GM23338 (cell line): ENCODE measurements around the gene IL16. TPM values are rescaled to one million over a fixed set of nuclear protein-coding genes. Genes with fewer than 3 reads are reported as not detected.

Source experiments
- ATAC-seq: fragments of 200-7000 bp; cut with Tn5 transposase; 3 replicates; pipeline ENCODE4 v1.9.1; 2020
- DNase-seq: peaks from one replicate; pipeline ENCODE4 v3.0.0-alpha.2; 2015; ENCODE audit warnings: low spot score
- H2AFZ ChIP-seq: fragments of 200-600 bp; sonication (generic); 2 replicates; pipeline ENCODE4 v1.8.0; 2016; ENCODE audit warnings: antibody characterized with exemption, mild to moderate bottlenecking, moderate library complexity
- H3F3A ChIP-seq: fragments of 200-600 bp; sonication (generic); replicated peaks from 2 replicates; pipeline ENCODE4 v1.8.0; 2017; ENCODE audit warnings: antibody characterized with exemption, mixed run types, low read depth
- H3K27ac ChIP-seq: fragments of 200-600 bp; sonication (generic); 2 replicates; pipeline ENCODE4 v1.6.1; 2016; ENCODE audit warnings: low read depth
- H3K27me3 ChIP-seq: fragments of 200-600 bp; sonication (generic); 2 replicates; pipeline ENCODE4 v1.8.0; 2016; ENCODE audit warnings: mild to moderate bottlenecking, mixed run types, moderate library complexity; ENCODE audit not compliant: insufficient read depth
- H3K36me3 ChIP-seq: fragments of 200-600 bp; sonication (generic); 2 replicates; pipeline ENCODE4 v1.8.0; 2016; ENCODE audit warnings: mild to moderate bottlenecking; ENCODE audit not compliant: insufficient read depth
- H3K4me1 ChIP-seq: fragments of 200-600 bp; sonication (generic); 2 replicates; pipeline ENCODE4 v1.8.0; 2016; ENCODE audit warnings: mild to moderate bottlenecking, moderate library complexity; ENCODE audit not compliant: insufficient read depth
- H3K4me2 ChIP-seq: fragments of 200-600 bp; sonication (generic); 2 replicates; pipeline ENCODE4 v1.7.1; 2017; ENCODE audit warnings: mixed run types
- H3K4me3 ChIP-seq: fragments of 200-600 bp; sonication (generic); 2 replicates; pipeline ENCODE4 v1.6.1; 2016; ENCODE audit warnings: mixed run types
- H3K79me2 ChIP-seq: fragments of 200-600 bp; sonication (generic); replicated peaks from 2 replicates; pipeline ENCODE4 v1.8.0; 2017; ENCODE audit warnings: mild to moderate bottlenecking; ENCODE audit not compliant: insufficient read depth
- H3K9me2 ChIP-seq: fragments of 200-600 bp; sonication (generic); 2 replicates; pipeline ENCODE4 v1.8.0; 2017; ENCODE audit not compliant: insufficient read depth
- H4K20me1 ChIP-seq: fragments of 200-600 bp; sonication (generic); replicated peaks from 2 replicates; pipeline ENCODE4 v1.8.0; 2017; ENCODE audit warnings: mild to moderate bottlenecking; ENCODE audit not compliant: insufficient read depth
- H3K27ac Mint-ChIP-seq: 2 replicates; pipeline ENCODE4 v1.8.0; 2020; ENCODE audit warnings: inconsistent platforms, mild to moderate bottlenecking, moderate library complexity, mixed read lengths
- H3K27me3 Mint-ChIP-seq: 3 replicates; pipeline ENCODE4 v1.8.0; 2022; ENCODE audit warnings: low read depth, mild to moderate bottlenecking, moderate library complexity, mixed read lengths, inconsistent platforms; ENCODE audit not compliant: insufficient read depth, poor library complexity
- H3K36me3 Mint-ChIP-seq: 3 replicates; pipeline ENCODE4 v1.8.0; 2021; ENCODE audit warnings: low read depth, mild to moderate bottlenecking, inconsistent platforms, moderate library complexity, mixed read lengths
- H3K4me1 Mint-ChIP-seq: 3 replicates; pipeline ENCODE4 v1.8.0; 2020; ENCODE audit warnings: mild to moderate bottlenecking, inconsistent platforms, mixed read lengths
- H3K4me3 Mint-ChIP-seq: 3 replicates; pipeline ENCODE4 v1.8.0; 2021; ENCODE audit warnings: moderate library complexity, mild to moderate bottlenecking, inconsistent platforms, mixed read lengths
- H3K9me3 Mint-ChIP-seq: 3 replicates; pipeline ENCODE4 v1.8.0; 2020; ENCODE audit warnings: moderate library complexity, mild to moderate bottlenecking, inconsistent platforms, mixed read lengths
- CTCF ChIP-seq, 2 experiments: fragments of 200-600 bp in 1 of 2; sonication (generic) in 1 of 2; conservative IDR thresholded peaks; 2 replicates each; pipeline versions ENCODE4 v1.5.1 to v1.6.1; 2016 to 2017; ENCODE audit warnings: antibody characterized with exemption in 2 of 2, low read depth in 2 of 2, mild to moderate bottlenecking in 2 of 2, moderate library complexity in 1 of 2
- JUNB ChIP-seq: IDR thresholded peaks from one replicate; pipeline ENCODE4 v1.6.1; 2016; ENCODE audit warnings: antibody characterized with exemption; ENCODE audit not compliant: unreplicated experiment
- POLR2AphosphoS5 ChIP-seq: IDR thresholded peaks from 2 replicates; pipeline ENCODE4 v1.6.1; 2016; ENCODE audit warnings: antibody characterized with exemption, low read depth
- ZNF114 ChIP-seq: fragments of 250-450 bp; sonication (Bioruptor Pico); IDR thresholded peaks from 2 replicates; pipeline ENCODE4 v1.5.0; 2020; ENCODE audit warnings: mild to moderate bottlenecking, moderate library complexity
- polyA plus RNA-seq: library from polyadenylated mRNA; unstranded; fragments of >200 nt; fragmentation: Nextera tagmentation; extraction: Ambion mirVana; gene quantifications from 2 replicates; pipeline ENCODE4 v1.2.1, GENCODE V29; 2016
- total RNA-seq: library from RNA; depleted of rRNA; stranded (reverse); fragments of >200 nt; shearing (Covaris generic); gene quantifications from 2 replicates; pipeline ENCODE4 v1.2.3, GENCODE V29; 2014
- TF ChIP-seq, protein P1 (sequence below): fragments of 250-450 bp; sonication (Bioruptor Pico); IDR thresholded peaks from 2 replicates; pipeline ENCODE4 v1.5.0; 2020; ENCODE audit warnings: mild to moderate bottlenecking, moderate library complexity

Gene IL16
- total and polyA plus RNA-seq, 2 experiments from 2014 or later = 0.29 TPM; not detected in 1

DNA sequence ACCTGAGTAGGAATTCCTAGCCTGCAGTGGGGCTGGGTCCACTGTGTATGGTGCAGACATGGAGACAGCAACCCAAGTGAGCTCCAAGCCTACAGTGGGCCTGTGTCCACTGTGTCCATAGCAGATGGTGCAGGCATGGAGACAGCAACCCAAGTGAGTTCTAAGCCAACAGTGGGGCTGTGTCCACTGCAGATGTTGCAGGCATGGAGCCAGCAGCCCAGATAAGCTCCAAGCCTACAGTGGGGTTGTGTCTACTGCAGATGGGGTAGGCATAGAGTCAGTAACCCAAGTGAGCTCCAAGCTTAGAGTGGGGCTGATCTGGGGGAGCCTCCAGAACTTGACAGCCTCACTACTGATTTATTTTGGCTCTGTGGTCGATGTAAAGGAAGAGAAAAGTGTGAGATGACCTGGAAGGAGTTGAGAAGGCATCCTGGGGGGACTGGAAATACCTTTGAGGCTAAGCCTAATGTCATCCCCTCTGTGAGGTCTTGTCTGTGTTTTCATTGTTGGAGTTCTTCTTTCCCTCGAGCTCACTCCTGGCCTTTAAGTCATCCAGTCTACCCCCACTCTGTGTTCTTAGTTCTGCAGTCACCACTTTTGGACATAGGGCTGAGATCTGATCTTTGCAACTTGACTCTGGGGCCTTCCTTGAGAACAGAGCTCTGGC, 22.4 kb upstream of the IL16 start (continued):
- TF ChIP-seq, protein P1, sequence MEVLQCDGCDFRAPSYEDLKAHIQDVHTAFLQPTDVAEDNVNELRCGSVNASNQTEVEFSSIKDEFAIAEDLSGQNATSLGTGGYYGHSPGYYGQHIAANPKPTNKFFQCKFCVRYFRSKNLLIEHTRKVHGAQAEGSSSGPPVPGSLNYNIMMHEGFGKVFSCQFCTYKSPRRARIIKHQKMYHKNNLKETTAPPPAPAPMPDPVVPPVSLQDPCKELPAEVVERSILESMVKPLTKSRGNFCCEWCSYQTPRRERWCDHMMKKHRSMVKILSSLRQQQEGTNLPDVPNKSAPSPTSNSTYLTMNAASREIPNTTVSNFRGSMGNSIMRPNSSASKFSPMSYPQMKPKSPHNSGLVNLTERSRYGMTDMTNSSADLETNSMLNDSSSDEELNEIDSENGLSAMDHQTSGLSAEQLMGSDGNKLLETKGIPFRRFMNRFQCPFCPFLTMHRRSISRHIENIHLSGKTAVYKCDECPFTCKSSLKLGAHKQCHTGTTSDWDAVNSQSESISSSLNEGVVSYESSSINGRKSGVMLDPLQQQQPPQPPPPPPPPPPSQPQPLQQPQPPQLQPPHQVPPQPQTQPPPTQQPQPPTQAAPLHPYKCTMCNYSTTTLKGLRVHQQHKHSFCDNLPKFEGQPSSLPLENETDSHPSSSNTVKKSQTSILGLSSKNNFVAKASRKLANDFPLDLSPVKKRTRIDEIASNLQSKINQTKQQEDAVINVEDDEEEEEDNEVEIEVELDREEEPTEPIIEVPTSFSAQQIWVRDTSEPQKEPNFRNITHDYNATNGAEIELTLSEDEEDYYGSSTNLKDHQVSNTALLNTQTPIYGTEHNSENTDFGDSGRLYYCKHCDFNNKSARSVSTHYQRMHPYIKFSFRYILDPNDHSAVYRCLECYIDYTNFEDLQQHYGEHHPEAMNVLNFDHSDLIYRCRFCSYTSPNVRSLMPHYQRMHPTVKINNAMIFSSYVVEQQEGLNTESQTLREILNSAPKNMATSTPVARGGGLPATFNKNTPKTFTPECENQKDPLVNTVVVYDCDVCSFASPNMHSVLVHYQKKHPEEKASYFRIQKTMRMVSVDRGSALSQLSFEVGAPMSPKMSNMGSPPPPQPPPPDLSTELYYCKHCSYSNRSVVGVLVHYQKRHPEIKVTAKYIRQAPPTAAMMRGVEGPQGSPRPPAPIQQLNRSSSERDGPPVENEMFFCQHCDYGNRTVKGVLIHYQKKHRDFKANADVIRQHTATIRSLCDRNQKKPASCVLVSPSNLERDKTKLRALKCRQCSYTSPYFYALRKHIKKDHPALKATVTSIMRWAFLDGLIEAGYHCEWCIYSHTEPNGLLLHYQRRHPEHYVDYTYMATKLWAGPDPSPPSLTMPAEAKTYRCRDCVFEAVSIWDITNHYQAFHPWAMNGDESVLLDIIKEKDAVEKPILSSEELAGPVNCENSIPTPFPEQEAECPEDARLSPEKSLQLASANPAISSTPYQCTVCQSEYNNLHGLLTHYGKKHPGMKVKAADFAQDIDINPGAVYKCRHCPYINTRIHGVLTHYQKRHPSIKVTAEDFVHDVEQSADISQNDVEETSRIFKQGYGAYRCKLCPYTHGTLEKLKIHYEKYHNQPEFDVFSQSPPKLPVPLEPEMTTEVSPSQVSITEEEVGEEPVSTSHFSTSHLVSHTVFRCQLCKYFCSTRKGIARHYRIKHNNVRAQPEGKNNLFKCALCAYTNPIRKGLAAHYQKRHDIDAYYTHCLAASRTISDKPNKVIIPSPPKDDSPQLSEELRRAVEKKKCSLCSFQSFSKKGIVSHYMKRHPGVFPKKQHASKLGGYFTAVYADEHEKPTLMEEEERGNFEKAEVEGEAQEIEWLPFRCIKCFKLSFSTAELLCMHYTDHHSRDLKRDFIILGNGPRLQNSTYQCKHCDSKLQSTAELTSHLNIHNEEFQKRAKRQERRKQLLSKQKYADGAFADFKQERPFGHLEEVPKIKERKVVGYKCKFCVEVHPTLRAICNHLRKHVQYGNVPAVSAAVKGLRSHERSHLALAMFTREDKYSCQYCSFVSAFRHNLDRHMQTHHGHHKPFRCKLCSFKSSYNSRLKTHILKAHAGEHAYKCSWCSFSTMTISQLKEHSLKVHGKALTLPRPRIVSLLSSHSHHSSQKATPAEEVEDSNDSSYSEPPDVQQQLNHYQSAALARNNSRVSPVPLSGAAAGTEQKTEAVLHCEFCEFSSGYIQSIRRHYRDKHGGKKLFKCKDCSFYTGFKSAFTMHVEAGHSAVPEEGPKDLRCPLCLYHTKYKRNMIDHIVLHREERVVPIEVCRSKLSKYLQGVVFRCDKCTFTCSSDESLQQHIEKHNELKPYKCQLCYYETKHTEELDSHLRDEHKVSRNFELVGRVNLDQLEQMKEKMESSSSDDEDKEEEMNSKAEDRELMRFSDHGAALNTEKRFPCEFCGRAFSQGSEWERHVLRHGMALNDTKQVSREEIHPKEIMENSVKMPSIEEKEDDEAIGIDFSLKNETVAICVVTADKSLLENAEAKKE (CRISPR knock-in tag) = no peak
- TF ChIP-seq JUNB = no peak
- TF ChIP-seq ZNF114 (CRISPR knock-in tag) = no peak

- H3K36me3 Mint-ChIP-seq = no peaks in the 10 kb centered on the region
- H3K9me3 Mint-ChIP-seq = no peaks in the 10 kb centered on the region
Observed at GRCh38 chr15:81174792-81175327, 21.8 kb upstream of the IL16 start.

More at GRCh38 chr15:81174792-81175327, 21.8 kb upstream of the IL16 start:
- H4K20me1 ChIP-seq = no peaks in the 10 kb centered on the region
- no peaks in the 10 kb centered on the region for H3K27me3 ChIP-seq
- TF ChIP-seq POLR2AphosphoS5 (no peak), CTCF (conservative IDR thresholded peaks at IDR 0.05; ENCODE audit: low read depth in 2 of 2) (peak; percentile 19 to 35; a peak in 2 of 4 replicates)
- TF ChIP-seq, protein P1 (CRISPR knock-in tag) = no peak
- H3K4me3 ChIP-seq = no peak overlapping the region
- no peaks in the 10 kb centered on the region for H3K4me1 ChIP-seq
- no peaks in the 10 kb centered on the region for H3K27me3 Mint-ChIP-seq
- H3K4me2 ChIP-seq = no peak overlapping the region
- DNase-seq = peak; percentile 13
- no peak overlapping the region for H3K4me3 Mint-ChIP-seq
- H3F3A ChIP-seq = no peaks in the 10 kb centered on the region
- no peak overlapping the region for H3K27ac Mint-ChIP-seq
- no peak overlapping the region for H2AFZ ChIP-seq
- no peaks in the 10 kb centered on the region for H3K4me1 Mint-ChIP-seq
- no peaks in the 10 kb centered on the region for H3K36me3 ChIP-seq
- peaks cover 18% of the 10 kb centered on the region; the same call in 1 of the 2 replicates for H3K9me2 ChIP-seq
- no peak overlapping the region for H3K27ac ChIP-seq
- H3K79me2 ChIP-seq = no peaks in the 10 kb centered on the region
- no peak; the same call in 1 of the 3 replicates for ATAC-seq
